H1 (cell line): ENCODE measurements around the gene AURKB. TPM values are rescaled to one million over a fixed set of nuclear protein-coding genes. Genes with fewer than 3 reads are reported as not detected.

Experiments used
- CTCF ChIA-PET: fragments of 300-600 bp; sonication (Branson Sonifier 250); formaldehyde crosslinking; loops from one replicate; lab custom pipeline; 2021; ENCODE audit not compliant: partially characterized antibody; lab: Charles Lee
- POLR2A ChIA-PET: fragments of 300-600 bp; sonication (Branson Sonifier 250); formaldehyde crosslinking; loops from one replicate; lab custom pipeline; 2021; ENCODE audit warnings: inconsistent platforms; ENCODE audit not compliant: partially characterized antibody; lab: Charles Lee
- DNase-seq, 2 experiments: peaks; one replicate each; pipeline versions ENCODE4 v3.0.0 to v3.0.0-alpha.2; 2010 to 2022; ENCODE audit warnings: low spot score in 2 of 2, low read depth in 1 of 2, mixed read lengths in 1 of 2
- FAIRE-seq: peaks from 2 replicates; lab custom pipeline; 2011; peaks lifted over from hg19 to GRCh38; lab: Jason Lieb, UNC
- H2AFZ ChIP-seq: 2 replicates; pipeline ENCODE4 v1.8.1; 2012; ENCODE audit warnings: low read length, inconsistent platforms
- H2AK5ac ChIP-seq: 2 replicates; pipeline ENCODE4 v1.6.1; 2013; ENCODE audit warnings: low read depth, low read length
- H2BK120ac ChIP-seq: replicated peaks from 2 replicates; pipeline ENCODE3; 2013; ENCODE audit warnings: low read depth, low read length, inconsistent platforms
- H2BK12ac ChIP-seq: 2 replicates; pipeline ENCODE4 v1.6.1; 2013; ENCODE audit warnings: low read depth, low read length
- H2BK15ac ChIP-seq: 2 replicates; pipeline ENCODE4 v1.6.1; 2013; ENCODE audit warnings: low read length
- H2BK20ac ChIP-seq: 2 replicates; pipeline ENCODE4 v1.6.1; 2013; ENCODE audit warnings: low read length
- H2BK5ac ChIP-seq: 2 replicates; pipeline ENCODE4 v1.6.1; 2013; ENCODE audit warnings: low read depth, low read length
- H3K14ac ChIP-seq: 2 replicates; pipeline ENCODE4 v1.6.1; 2013; ENCODE audit warnings: inconsistent platforms; ENCODE audit not compliant: insufficient read length
- H3K18ac ChIP-seq: 2 replicates; pipeline ENCODE4 v1.6.1; 2013; ENCODE audit warnings: low read length; ENCODE audit errors: extremely low read depth
- H3K23ac ChIP-seq: 2 replicates; pipeline ENCODE4 v1.6.1; 2013; ENCODE audit warnings: inconsistent platforms; ENCODE audit not compliant: insufficient read length
- H3K23me2 ChIP-seq: 2 replicates; pipeline ENCODE4 v1.6.1; 2013; ENCODE audit warnings: low read depth, low read length
- H3K27ac ChIP-seq: 2 replicates; pipeline ENCODE4 v1.6.1; 2011; ENCODE audit warnings: low read depth, low read length, inconsistent platforms
- H3K27me3 ChIP-seq, 4 experiments: replicated peaks in 1 of 4; 1 replicate in 1 of 4; 2 replicates in 3 of 4; pipeline versions ENCODE4 v1.6.1 to v1.8.1; 2011 to 2013; ENCODE audit warnings: low read length in 3 of 4, mild to moderate bottlenecking in 3 of 4, inconsistent platforms in 2 of 4, mixed read lengths in 2 of 4, moderate library complexity in 1 of 4; ENCODE audit not compliant: control insufficient read depth in 3 of 4, insufficient read depth in 3 of 4; ENCODE audit errors: extremely low read depth in 1 of 4
- H3K36me3 ChIP-seq, 4 experiments: 2 replicates each; pipeline versions ENCODE4 v1.6.1 to v1.8.1; 2011 to 2013; ENCODE audit warnings: mild to moderate bottlenecking in 4 of 4, low read length in 3 of 4, moderate library complexity in 2 of 4, control low read depth in 1 of 4, inconsistent platforms in 1 of 4; ENCODE audit not compliant: insufficient read depth in 4 of 4, control insufficient read depth in 2 of 4
- H3K4ac ChIP-seq: replicated peaks from 2 replicates; pipeline ENCODE3; 2013; ENCODE audit warnings: low read length, low read depth, mixed read lengths, inconsistent platforms; ENCODE audit not compliant: insufficient read length
- H3K4me1 ChIP-seq, 4 experiments: replicated peaks in 1 of 4; 1 replicate in 1 of 4; 2 replicates in 3 of 4; pipeline versions ENCODE4 v1.6.1 to v1.8.1; 2011 to 2013; ENCODE audit warnings: low read length in 3 of 4, inconsistent platforms in 2 of 4, mixed read lengths in 1 of 4; ENCODE audit not compliant: insufficient read depth in 4 of 4, control insufficient read depth in 3 of 4
- H3K4me2 ChIP-seq, 2 experiments: 2 replicates each; pipeline versions ENCODE4 v1.6.1 to v1.8.1; 2011 to 2013; ENCODE audit warnings: low read depth in 2 of 2, low read length in 2 of 2, control low read depth in 1 of 2, inconsistent platforms in 1 of 2, mild to moderate bottlenecking in 1 of 2; ENCODE audit not compliant: insufficient read depth in 1 of 2
- H3K4me3 ChIP-seq, 4 experiments: fragments of 200-600, 300-600 bp in 1 of 4; sonication (generic), shearing (Covaris generic), sonication (Bioruptor Twin) in 1 of 4; 2 replicates each; pipeline versions ENCODE4 v1.5.1 to v1.8.1; 2011 to 2016; ENCODE audit warnings: low read length in 4 of 4, low read depth in 3 of 4, control low read depth in 2 of 4, inconsistent platforms in 2 of 4, mild to moderate bottlenecking in 2 of 4, mixed read lengths in 1 of 4, moderate library complexity in 1 of 4; ENCODE audit not compliant: insufficient read depth in 2 of 4; ENCODE audit errors: extremely low read depth in 1 of 4
- H3K56ac ChIP-seq: replicated peaks from 2 replicates; pipeline ENCODE3; 2013; ENCODE audit warnings: low read depth, mild to moderate bottlenecking, mixed read lengths, low read length, inconsistent platforms; ENCODE audit not compliant: insufficient read length
- H3K79me1 ChIP-seq: 2 replicates; pipeline ENCODE4 v1.6.1; 2013; ENCODE audit warnings: low read depth, low read length, control low read depth
- H3K79me2 ChIP-seq, 2 experiments: 2 replicates each; pipeline versions ENCODE4 v1.6.1 to v1.8.1; 2012 to 2013; ENCODE audit warnings: low read length in 2 of 2, mild to moderate bottlenecking in 2 of 2, inconsistent platforms in 1 of 2; ENCODE audit not compliant: insufficient read depth in 2 of 2, control insufficient read depth in 1 of 2
- H3K9ac ChIP-seq, 4 experiments: replicated peaks in 1 of 4; 1 replicate in 1 of 4; 2 replicates in 3 of 4; pipeline versions ENCODE4 v1.6.1 to v1.8.1; 2011 to 2013; ENCODE audit warnings: low read depth in 3 of 4, low read length in 3 of 4, control low read depth in 2 of 4, mild to moderate bottlenecking in 2 of 4, moderate library complexity in 2 of 4, inconsistent platforms in 1 of 4; ENCODE audit errors: extremely low read depth in 1 of 4
- H3K9me3 ChIP-seq, 2 experiments: 2 replicates each; pipeline versions ENCODE4 v1.6.1 to v1.8.1; 2012 to 2013; ENCODE audit warnings: mild to moderate bottlenecking in 2 of 2, moderate library complexity in 2 of 2, control low read depth in 1 of 2, inconsistent platforms in 1 of 2, low read depth in 1 of 2, low read length in 1 of 2, mixed read lengths in 1 of 2; ENCODE audit not compliant: insufficient read depth in 2 of 2
- H4K20me1 ChIP-seq, 2 experiments: replicated peaks in 1 of 2; 2 replicates each; pipeline versions ENCODE3 to v1.8.1; 2011 to 2013; ENCODE audit warnings: inconsistent platforms in 2 of 2, low read length in 2 of 2, mild to moderate bottlenecking in 1 of 2; ENCODE audit not compliant: insufficient read depth in 2 of 2, control insufficient read depth in 1 of 2
- H4K5ac ChIP-seq: 2 replicates; pipeline ENCODE4 v1.6.1; 2013; ENCODE audit warnings: low read length, low read depth, mixed read lengths, inconsistent platforms; ENCODE audit not compliant: insufficient read length
- H4K8ac ChIP-seq: 2 replicates; pipeline ENCODE4 v1.8.0; 2013; ENCODE audit warnings: mild to moderate bottlenecking, moderate library complexity, low read length, inconsistent platforms; ENCODE audit not compliant: insufficient read depth; ENCODE audit errors: extremely low read depth
- H4K91ac ChIP-seq: replicated peaks from 2 replicates; pipeline ENCODE3; 2013; ENCODE audit warnings: low read length, mixed read lengths, inconsistent platforms; ENCODE audit not compliant: insufficient read length
- CTCF ChIP-seq, 3 experiments: IDR thresholded peaks; 1 replicate in 2 of 3; 2 replicates in 1 of 3; pipeline versions ENCODE4 v1.5.1 to v1.6.1; 2011; ENCODE audit warnings: low read length in 3 of 3, mild to moderate bottlenecking in 3 of 3, inconsistent platforms in 2 of 3, low read depth in 1 of 3, moderate library complexity in 1 of 3; ENCODE audit not compliant: insufficient read depth in 1 of 3; ENCODE audit errors: control extremely low read depth in 1 of 3
- FOSL1 ChIP-seq: IDR thresholded peaks from 2 replicates; pipeline ENCODE4 v1.6.1; 2011; ENCODE audit warnings: mild to moderate bottlenecking, low read depth, low read length, moderate library complexity; ENCODE audit not compliant: insufficient read depth
- HDAC6 ChIP-seq: IDR thresholded peaks from one replicate; pipeline ENCODE4 v1.7.1; 2012; ENCODE audit warnings: low read depth, mild to moderate bottlenecking, inconsistent platforms, low read length, moderate library complexity
- KDM5A ChIP-seq: fragments of 200-600 bp; IDR thresholded peaks from 2 replicates; pipeline ENCODE4 v1.7.1; 2012; ENCODE audit warnings: mild to moderate bottlenecking, low read length, inconsistent platforms, mixed read lengths
- NANOG ChIP-seq: IDR thresholded peaks from 2 replicates; pipeline ENCODE4 v1.6.1; 2011; ENCODE audit warnings: low read length, low read depth, mild to moderate bottlenecking, inconsistent platforms; ENCODE audit not compliant: insufficient read depth, poor library complexity, severe bottlenecking
- POLR2A ChIP-seq, 2 experiments: IDR thresholded peaks; 1 replicate in 1 of 2; 2 replicates in 1 of 2; pipeline ENCODE4 v1.6.1; 2011; ENCODE audit warnings: low read depth in 2 of 2, low read length in 2 of 2, mild to moderate bottlenecking in 2 of 2; ENCODE audit errors: control extremely low read depth in 1 of 2
- TAF7 ChIP-seq: optimal IDR thresholded peaks from 2 replicates; pipeline ENCODE3; 2011; ENCODE audit warnings: low read depth, mild to moderate bottlenecking, inconsistent platforms, low read length, moderate library complexity, borderline replicate concordance
- WGBS, 2 experiments: shearing (Covaris generic) in 1 of 2; methylation state at CpG; one replicate each; pipeline versions ENCODE4 v1.1.6 to v1.1.7; 2013 to 2015; ENCODE audit warnings: low lambda C conversion rate in 2 of 2, mixed read lengths in 2 of 2, inconsistent platforms in 1 of 2, low coverage in 1 of 2, missing lambda C conversion rate in 1 of 2; ENCODE audit not compliant: insufficient replicate concordance in 2 of 2, insufficient coverage in 1 of 2, insufficient read length in 1 of 2; ENCODE audit errors: extremely low coverage in 1 of 2, missing lambda C conversion rate in 1 of 2; 5-methylcytosine and 5-hydroxymethylcytosine counted together
- polyA plus RNA-seq, 7 experiments: library from polyadenylated mRNA; depleted of rRNA in 3 of 7; stranded (reverse) in 5 of 7; unstranded in 2 of 7; fragments of >200 nt in 5 of 7; fragments of 200-250 nt in 2 of 7; gene quantifications; 1 replicate in 5 of 7; 2 replicates in 1 of 7; 4 replicates in 1 of 7; pipeline versions ENCODE4 v1.2.1 to v1.2.3, GENCODE V29; 2011 to 2013; ENCODE audit warnings: missing spikeins in 2 of 7, mixed read lengths in 2 of 7
- total RNA-seq: library from RNA; stranded (reverse); fragmentation: NEBNext Ultra II Directional; extraction: Animal tissue kit (Norgen Biotek cat#: 25700); gene quantifications from 2 replicates; pipeline ENCODE4 v1.2.1, GENCODE V29; 2021

The AURKB gene
- total and polyA plus RNA-seq, 2 of the 8 experiments (the other 6 are each of a cell fraction or from before 2014, with no cell fraction given), result 102 to 160 TPM

GRCh38 chr17:8162997-8163977, 47.1 kb downstream of the AURKB start:
- Histone ChIP-seq H3K4me3 (peak overlapping the region; percentile 57 to 98 (median 80)), H4K8ac (peak overlapping the region; percentile 100), H3K27ac (peak overlapping the region; percentile 99), H3K23ac (no peak overlapping the region), H3K14ac (peak overlapping the region; percentile 100), H2BK20ac (no peak overlapping the region), H2AFZ (peak overlapping the region; percentile 55; the same call in 1 of the 2 replicates), H3K9me3 (no peaks in the 10 kb centered on the region), H3K79me2 (peaks cover 0 to 15% of the 10 kb centered on the region in 2 experiments; a peak in 2 of 4 replicates), H3K4me2 (peak overlapping the region; percentile 85 to 95), H3K27me3 (no peaks in the 10 kb centered on the region), H3K18ac (peak overlapping the region; percentile 100), H3K4ac (peak overlapping the region; percentile 100), H2BK120ac (peak overlapping the region; percentile 95), H3K79me1 (peaks cover 8% of the 10 kb centered on the region), H4K5ac (peak overlapping the region; percentile 99), H3K36me3 (peaks cover 0 to 10% (median 5%) of the 10 kb centered on the region in 4 experiments; a peak in 6 of 8 replicates), H3K4me1 (peaks cover 4 to 25% (median 21%) of the 10 kb centered on the region in 4 experiments), H3K56ac (peak overlapping the region; percentile 99), H2BK12ac (peak overlapping the region; percentile 98), H2BK15ac (peak overlapping the region; percentile 100; the same call in 1 of the 2 replicates), H4K20me1 (peaks cover 8 to 9% of the 10 kb centered on the region in 2 experiments), H3K9ac (peak overlapping the region; percentile 86 to 97 (median 95)), H3K23me2 (peaks cover 16% of the 10 kb centered on the region), H2BK5ac (peak overlapping the region; percentile 100), H4K91ac (peak overlapping the region; percentile 100), H2AK5ac (peak overlapping the region; percentile 99)
- POLR2A ChIA-PET, result interaction anchor here (0.6 to 15.7 kb wide), 24 partner anchors 9 to 476 kb away, joined by 3 to 289 read pairs (median 4); partner anchors contain the start of genes AURKB, BORCS6, PER1 and TMEM107
- CTCF ChIA-PET, result interaction anchor here (0.6 to 10.3 kb wide), 9 partner anchors 18 to 174 kb away, joined by 3 to 133 read pairs (median 4); partner anchors contain the start of gene ALOXE3
- DNase-seq (peak; percentile 88 to 90), FAIRE-seq (peak; percentile 73)
- 7% methylated on average over 15 of the region's 55 CpGs; no CpG with 5 or more reads in 1 of the 2 experiments for WGBS, 2 experiments
- TF ChIP-seq KDM5A (no peak), TAF7 (peak; percentile 68), FOSL1 (no peak), HDAC6 (no peak), POLR2A (IDR thresholded peaks at IDR 0.05; ENCODE audit: control extremely low read depth in 1 of 2, low read depth in 2 of 2, low read length in 2 of 2) (peak; percentile 48 to 59), CTCF (IDR thresholded peaks at IDR 0.05; ENCODE audit: control extremely low read depth in 1 of 3, insufficient read depth in 1 of 3, low read depth in 1 of 3, low read length in 3 of 3) (no peak), NANOG (no peak)
